ENCODE measurements around the gene LYSMD3.

GRCh38 chr5:90495146-90495545, 34.2 kb downstream of the LYSMD3 start:
- TF ChIP-seq CTCF (conservative IDR thresholded peaks at IDR 0.05; ENCODE audit: low read depth, low read length) (no peak), EZH2 (IDR thresholded peaks at IDR 0.05; ENCODE audit: borderline replicate concordance, low read depth, low read length, poor library complexity, severe bottlenecking) (no peak)
